Right cardiac atrium (tissue), 5 donors: ENCODE measurements around the gene MYH8. TPM values are rescaled to one million over a fixed set of nuclear protein-coding genes. Genes with fewer than 3 reads are reported as not detected.

ENCODE experiments used
- ATAC-seq, 2 donors: fragments of 200-7000 bp; cut with Tn5 transposase; one replicate each; pipeline versions ENCODE4 v1.8.0 to v1.9.1; 2020; ENCODE audit warnings: moderate library complexity in 2 of 2, mild to moderate bottlenecking in 1 of 2
- DNase-seq, 3 donors: peaks; one replicate each; pipeline ENCODE4 v3.0.0-alpha.2; 2020
- H3K27ac ChIP-seq: one replicate; pipeline ENCODE4 v1.5.1; 2013; ENCODE audit warnings: mild to moderate bottlenecking, low read length, control low read depth, moderate library complexity
- H3K27me3 ChIP-seq: one replicate; pipeline ENCODE4 v1.6.1; 2013; ENCODE audit not compliant: control insufficient read depth, insufficient read depth
- H3K4me1 ChIP-seq: one replicate; pipeline ENCODE4 v1.6.1; 2013; ENCODE audit warnings: low read length; ENCODE audit not compliant: control insufficient read depth, insufficient read depth
- H3K4me3 ChIP-seq: one replicate; pipeline ENCODE4 v1.5.1; 2013; ENCODE audit warnings: low read length, control low read depth
- H3K9me3 ChIP-seq: one replicate; pipeline ENCODE4 v1.6.1; 2013; ENCODE audit warnings: low read length; ENCODE audit not compliant: control insufficient read depth
- WGBS: extraction: QIAGEN DNeasy Blood & Tissue Kit; methylation state at CpG from one replicate; pipeline ENCODE4 v1.1.7; 2013; 5-methylcytosine and 5-hydroxymethylcytosine counted together
- intact Hi-C, 4 donors: fragments of 100-400 bp; cut with DNase I; formaldehyde crosslinking; loops; one replicate each; pipeline versions ENCODE4 v1.11.0 to v1.14.0; 2022 to 2023
- long read RNA-seq, 4 donors: library from polyadenylated mRNA; unstranded; transcript quantifications; one replicate each; pipeline ENCODE4 v2.0.0, GENCODE V29; 2020 to 2021
- polyA plus RNA-seq: library from polyadenylated mRNA; stranded (reverse); fragments of 200-250 nt; gene quantifications from one replicate; pipeline ENCODE4 v1.2.3, GENCODE V29; 2013
- total RNA-seq, 4 donors: library from RNA; stranded (reverse); fragmentation: NEBNext Ultra II Directional; extraction: Animal tissue kit (Norgen Biotek cat#: 25700); gene quantifications; one replicate each; pipeline ENCODE4 v1.2.1, GENCODE V29; 2021
- donor health status: healthy with polysubstance abuse.
- donor health status: DM: no; HTN: yes; CAD: no.
- donor health status: DM: no; HTN: no; CAD: no.
- donor health status: DM: no; HTN: yes; CAD: no; lungs with severe emphysema.
- donor health status: DM: yes; HTN: yes; CAD: no.

The MYH8 gene
- not detected for total RNA-seq
- not detected for polyA plus RNA-seq
- long read RNA-seq, donor 1, result 0 reads
- long read RNA-seq, donor 2, result 0 reads
- long read RNA-seq, donor 3, result 0 reads
- long read RNA-seq, donor 4, result 0 reads

GRCh38 chr17:10421900-10422542, at the start of gene MYH8:
MYH8 (minus strand) TSS chr17:10421950; CDS start chr17:10420227, 1,723 bp downstream.
- ATAC-seq (no peak), DNase-seq (no peak)
- Histone ChIP-seq H3K4me3 (no peak within 1 kb of the TSS), H3K4me1 (no peaks in the 10 kb centered on the region), H3K27me3 (no peaks in the 10 kb centered on the region), H3K9me3 (no peaks in the 10 kb centered on the region), H3K27ac (no peak within 1 kb of the TSS)
- intact Hi-C loops, result no loop called here
- 70% methylated on average over 7 of the region's 7 CpGs for WGBS

- no peaks in the 10 kb centered on the region for H3K9me3 ChIP-seq
- no peaks in the 10 kb centered on the region for H3K27me3 ChIP-seq
- 69% methylated on average over 1 of the region's 1 CpG for WGBS
- no peak within 1 kb of the TSS for H3K27ac ChIP-seq
- no peak within 1 kb of the TSS for H3K4me3 ChIP-seq
- DNase-seq (no peak), ATAC-seq (no peak)
- intact Hi-C loops, result no loop called here
- no peaks in the 10 kb centered on the region for H3K4me1 ChIP-seq
Observed at GRCh38 chr17:10469459-10469858, 47.7 kb upstream of the MYH8 start, which contains the start of gene MYH4. MYH4 (minus strand) TSS chr17:10469559; CDS start chr17:10466745, 2,814 bp downstream.

- no peaks in the 10 kb centered on the region for H3K9me3 ChIP-seq
- intact Hi-C loops, result no loop called here
- no peaks in the 10 kb centered on the region for H3K27me3 ChIP-seq
- ATAC-seq, result no peak
- no peak overlapping the region for H3K4me3 ChIP-seq
- no peak for DNase-seq
- no peaks in the 10 kb centered on the region for H3K4me1 ChIP-seq
- no peak overlapping the region for H3K27ac ChIP-seq
- 70% methylated on average over 4 of the region's 4 CpGs for WGBS
Observed at GRCh38 chr17:10463402-10463801, 41.7 kb upstream of the MYH8 start.

GRCh38 chr17:10460062-10460461, 38.3 kb upstream of the MYH8 start:
- 77% methylated on average over 4 of the region's 4 CpGs for WGBS

GRCh38 chr17:10458701-10459100, 37.0 kb upstream of the MYH8 start:
- H3K4me1 ChIP-seq, result no peaks in the 10 kb centered on the region
- H3K4me3 ChIP-seq, result no peak overlapping the region
- no peaks in the 10 kb centered on the region for H3K9me3 ChIP-seq
- intact Hi-C loops, result no loop called here
- H3K27me3 ChIP-seq, result no peaks in the 10 kb centered on the region
- ATAC-seq, result no peak
- no peak for DNase-seq
- no peak overlapping the region for H3K27ac ChIP-seq
- 47% methylated on average over 3 of the region's 3 CpGs for WGBS

More at GRCh38 chr17:10460062-10460461, 38.3 kb upstream of the MYH8 start:
- no peak overlapping the region for H3K27ac ChIP-seq
- H3K27me3 ChIP-seq, result no peaks in the 10 kb centered on the region
- H3K4me1 ChIP-seq, result no peaks in the 10 kb centered on the region
- no peak for ATAC-seq
- H3K9me3 ChIP-seq, result no peaks in the 10 kb centered on the region
- no peak for DNase-seq
- intact Hi-C loops, result no loop called here
- H3K4me3 ChIP-seq, result no peak overlapping the region

- WGBS, result 26% methylated on average over 1 of the region's 1 CpG
- Histone ChIP-seq H3K4me1 (no peaks in the 10 kb centered on the region), H3K4me3 (no peak overlapping the region), H3K9me3 (no peaks in the 10 kb centered on the region), H3K27ac (no peak overlapping the region), H3K27me3 (no peaks in the 10 kb centered on the region)
- DNase-seq (no peak), ATAC-seq (no peak)
- intact Hi-C loops, result no loop called here
Observed at GRCh38 chr17:10457952-10458351, 36.2 kb upstream of the MYH8 start.

- DNase-seq, result no peak
- intact Hi-C loops, result no loop called here
- no peaks in the 10 kb centered on the region for H3K27me3 ChIP-seq
- H3K4me3 ChIP-seq, result no peak overlapping the region
- no peaks in the 10 kb centered on the region for H3K4me1 ChIP-seq
- no peak overlapping the region for H3K27ac ChIP-seq
- no peaks in the 10 kb centered on the region for H3K9me3 ChIP-seq
- WGBS, result 66% methylated on average over 7 of the region's 7 CpGs
- ATAC-seq, result no peak
Observed at GRCh38 chr17:10447026-10447931, 25.5 kb upstream of the MYH8 start.

- no peaks in the 10 kb centered on the region for H3K27me3 ChIP-seq
- H3K27ac ChIP-seq, result no peak overlapping the region
- ATAC-seq, result no peak
- DNase-seq, result no peak
- intact Hi-C loops, result no loop called here
- WGBS, result 62% methylated on average over 1 of the region's 1 CpG
- H3K4me3 ChIP-seq, result no peak overlapping the region
- no peaks in the 10 kb centered on the region for H3K4me1 ChIP-seq
- H3K9me3 ChIP-seq, result no peaks in the 10 kb centered on the region
Observed at GRCh38 chr17:10439816-10440215, 18.1 kb upstream of the MYH8 start.

GRCh38 chr17:10435096-10435495, 13.3 kb upstream of the MYH8 start:
- intact Hi-C loops, result no loop called here

GRCh38 chr17:10429421-10430045, 7.8 kb upstream of the MYH8 start:
- intact Hi-C loops, result no loop called here

More at GRCh38 chr17:10435096-10435495, 13.3 kb upstream of the MYH8 start:
- Histone ChIP-seq H3K27me3 (no peaks in the 10 kb centered on the region), H3K4me3 (no peak overlapping the region), H3K4me1 (no peaks in the 10 kb centered on the region), H3K9me3 (no peaks in the 10 kb centered on the region), H3K27ac (no peak overlapping the region)
- 64% methylated on average over 3 of the region's 3 CpGs for WGBS
- ATAC-seq (no peak), DNase-seq (no peak)

GRCh38 chr17:10428781-10429180, 7.0 kb upstream of the MYH8 start:
- 83% methylated on average over 2 of the region's 2 CpGs for WGBS
- Histone ChIP-seq H3K9me3 (no peaks in the 10 kb centered on the region), H3K4me3 (no peak overlapping the region), H3K27me3 (no peaks in the 10 kb centered on the region), H3K27ac (no peak overlapping the region), H3K4me1 (no peaks in the 10 kb centered on the region)
- intact Hi-C loops, result no loop called here
- ATAC-seq (no peak), DNase-seq (no peak)

More at GRCh38 chr17:10429421-10430045, 7.8 kb upstream of the MYH8 start:
- no peak for ATAC-seq
- Histone ChIP-seq H3K27ac (no peak overlapping the region), H3K4me1 (no peaks in the 10 kb centered on the region), H3K4me3 (no peak overlapping the region), H3K27me3 (no peaks in the 10 kb centered on the region), H3K9me3 (no peaks in the 10 kb centered on the region)
- DNase-seq, result no peak
- 75% methylated on average over 2 of the region's 2 CpGs for WGBS
